ENCODE results near the gene MRPL16. TPM values are rescaled to one million over a fixed set of nuclear protein-coding genes. Genes with fewer than 3 reads are reported as not detected.
A peak's percentile ranks its signal among the peaks of the same experiment; 100 is the strongest.

MRPL16 gene
- total RNA-seq, 2 donors from 2014 or later: 23.6 to 28.1 TPM

GRCh38 chr11:59841514-59841913 is 30.9 kb upstream of the MRPL16 start:
- DNase-seq (ENCODE audit: low spot score) (no peak), ATAC-seq (ENCODE audit: insufficient number of reproducible peaks, low FRiP score, low read depth) (no peak)
- H3K4me1 ChIP-seq (ENCODE audit: control insufficient read depth in 1 of 2, low read depth in 2 of 2): no peaks in the 10 kb centered on the region
- no peak overlapping the region for H3K27ac ChIP-seq
- H3K9me3 ChIP-seq: no peaks in the 10 kb centered on the region
- H3K4me3 ChIP-seq: no peak overlapping the region
- TF ChIP-seq CTCF (IDR thresholded peaks at IDR 0.05): no peak
- H3K27me3 ChIP-seq (replicated peaks; ENCODE audit: insufficient read depth): no peaks in the 10 kb centered on the region
- H3K36me3 ChIP-seq: no peaks in the 10 kb centered on the region

DNA sequence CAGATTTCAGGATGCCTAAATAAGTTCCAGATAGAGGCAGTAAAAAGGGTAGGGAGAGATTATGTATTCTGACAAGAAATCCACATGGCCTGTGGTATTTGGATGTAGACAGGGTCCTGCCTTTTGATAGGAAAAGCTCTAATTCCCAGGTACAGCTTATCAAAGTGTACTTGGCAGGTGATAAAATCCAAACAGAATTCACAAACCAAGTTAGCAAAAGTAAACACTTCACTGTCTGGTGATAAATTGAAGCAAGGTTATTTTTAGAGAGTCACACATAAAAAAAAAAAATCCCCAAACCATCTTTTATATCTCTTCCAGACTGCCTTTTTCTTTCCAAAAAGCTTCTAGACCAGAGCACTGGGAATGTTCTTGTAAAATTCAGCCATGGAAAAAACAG is 29.0 kb upstream of the MRPL16 start:
- no peak overlapping the region for H3K27ac ChIP-seq

GRCh38 chr11:59833602-59834001 is 23.0 kb upstream of the MRPL16 start:
- no peak for ATAC-seq (ENCODE audit: insufficient number of reproducible peaks, low FRiP score, low read depth)

More for the DNA sequence above, 29.0 kb upstream of the MRPL16 start:
- no peaks in the 10 kb centered on the region for H3K36me3 ChIP-seq
- no peaks in the 10 kb centered on the region for H3K27me3 ChIP-seq (replicated peaks; ENCODE audit: insufficient read depth)
- DNase-seq (ENCODE audit: low spot score) (no peak), ATAC-seq (ENCODE audit: insufficient number of reproducible peaks, low FRiP score, low read depth) (no peak)
- no peak overlapping the region for H3K4me3 ChIP-seq
- no peaks in the 10 kb centered on the region for H3K4me1 ChIP-seq (ENCODE audit: control insufficient read depth in 1 of 2, low read depth in 2 of 2)
- TF ChIP-seq CTCF (IDR thresholded peaks at IDR 0.05): no peak
- H3K9me3 ChIP-seq: no peaks in the 10 kb centered on the region

GRCh38 chr11:59829358-59829757 is 18.8 kb upstream of the MRPL16 start:
- no peaks in the 10 kb centered on the region for H3K27me3 ChIP-seq (replicated peaks; ENCODE audit: insufficient read depth)
- no peak for ATAC-seq (ENCODE audit: insufficient number of reproducible peaks, low FRiP score, low read depth)

More at GRCh38 chr11:59833602-59834001, 23.0 kb upstream of the MRPL16 start:
- Histone ChIP-seq H3K36me3 (no peaks in the 10 kb centered on the region), H3K27me3 (replicated peaks; ENCODE audit: insufficient read depth) (no peaks in the 10 kb centered on the region), H3K4me1 (ENCODE audit: control insufficient read depth in 1 of 2, low read depth in 2 of 2) (no peaks in the 10 kb centered on the region), H3K4me3 (no peak overlapping the region), H3K27ac (no peak overlapping the region), H3K9me3 (no peaks in the 10 kb centered on the region)
- DNase-seq (ENCODE audit: low spot score): no peak
- no peak for TF ChIP-seq CTCF (IDR thresholded peaks at IDR 0.05)

DNA sequence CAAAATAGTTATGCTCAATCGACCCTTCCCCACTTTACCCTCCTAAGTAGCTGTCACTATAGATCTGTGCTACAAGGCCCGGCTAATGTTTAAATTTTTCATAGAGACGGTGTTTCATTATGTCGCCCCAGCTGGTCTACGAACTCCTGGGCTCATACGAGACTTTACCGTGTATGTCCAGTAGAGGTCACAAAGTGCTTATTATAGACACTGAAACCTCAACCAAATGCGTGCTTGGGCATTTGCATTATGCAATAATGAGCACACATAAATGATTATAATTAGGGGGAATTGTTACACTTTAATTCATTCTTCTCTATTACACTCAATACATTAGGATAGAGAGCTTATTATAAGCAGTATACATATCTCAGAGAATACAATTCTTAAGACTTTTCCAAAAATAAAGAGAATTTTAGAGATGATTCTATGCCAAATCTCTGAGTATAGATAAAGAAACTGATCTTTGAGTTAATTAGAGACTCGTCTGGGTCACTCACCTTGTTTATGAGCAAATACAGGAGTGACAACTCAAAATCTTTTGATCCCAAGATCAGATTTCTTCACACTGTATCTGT is 12.5 kb upstream of the MRPL16 start:
- H3K4me1 ChIP-seq (ENCODE audit: control insufficient read depth in 1 of 2, low read depth in 2 of 2): peaks cover 4 to 17% of the 10 kb centered on the region in 2 donors
- H3K36me3 ChIP-seq: no peaks in the 10 kb centered on the region
- DNase-seq (ENCODE audit: low spot score) (no peak), ATAC-seq (ENCODE audit: insufficient number of reproducible peaks, low FRiP score, low read depth) (no peak)
- TF ChIP-seq CTCF (IDR thresholded peaks at IDR 0.05): peak; percentile 57
- no peaks in the 10 kb centered on the region for H3K27me3 ChIP-seq (replicated peaks; ENCODE audit: insufficient read depth)
- H3K4me3 ChIP-seq: peak overlapping the region; percentile 38
- H3K27ac ChIP-seq: no peak overlapping the region
- no peaks in the 10 kb centered on the region for H3K9me3 ChIP-seq

More at GRCh38 chr11:59829358-59829757, 18.8 kb upstream of the MRPL16 start:
- DNase-seq (ENCODE audit: low spot score): no peak
- Histone ChIP-seq H3K27ac (no peak overlapping the region), H3K36me3 (no peaks in the 10 kb centered on the region), H3K9me3 (no peaks in the 10 kb centered on the region), H3K4me1 (ENCODE audit: control insufficient read depth in 1 of 2, low read depth in 2 of 2) (no peaks in the 10 kb centered on the region), H3K4me3 (no peak overlapping the region)
- TF ChIP-seq CTCF (IDR thresholded peaks at IDR 0.05): no peak
